Stomach (tissue), 9 donors: ENCODE data around the gene ATG9A. TPM values are rescaled to one million over a fixed set of nuclear protein-coding genes. Genes with fewer than 3 reads are reported as not detected.

Source experiments
- DNase-seq, 2 donors: peaks; one replicate each; pipeline versions ENCODE4 v3.0.0 to v3.0.0-alpha.2; 2013 to 2019
- H3K27ac ChIP-seq, 5 donors: fragments of 200-600 bp in 4 of 5; sonication (generic) in 4 of 5; one replicate each; pipeline ENCODE4 v1.5.1; 2013 to 2019; ENCODE audit warnings: mild to moderate bottlenecking in 1 of 5, moderate library complexity in 1 of 5
- H3K27me3 ChIP-seq, 3 donors: fragments of 200-600 bp; sonication (generic); one replicate each; pipeline ENCODE4 v1.5.1; 2017 to 2019; ENCODE audit warnings: mixed run types in 1 of 3
- H3K36me3 ChIP-seq, 4 donors: fragments of 200-600 bp; sonication (generic); 1 replicate in 3 of 4; 2 replicates in 1 of 4; pipeline ENCODE4 v1.5.1; 2016 to 2019
- H3K4me1 ChIP-seq, 4 donors: fragments of 200-600 bp; sonication (generic); one replicate each; pipeline ENCODE4 v1.5.1; 2016 to 2019
- H3K4me3 ChIP-seq, 4 donors: fragments of 200-600 bp; sonication (generic) in 3 of 4; one replicate each; pipeline ENCODE4 v1.5.1; 2016 to 2019; ENCODE audit warnings: mild to moderate bottlenecking in 1 of 4
- H3K9me3 ChIP-seq, 4 donors: fragments of 200-600 bp; sonication (generic); one replicate each; pipeline ENCODE4 v1.5.1; 2016 to 2019
- EP300 ChIP-seq: sonication (generic); formaldehyde crosslinking; IDR thresholded peaks from one replicate; pipeline ENCODE4 v1.6.1; 2017; ENCODE audit warnings: antibody characterized with exemption
- POLR2A ChIP-seq, 4 donors: fragments of 450-650 bp; IDR thresholded peaks; one replicate each; pipeline ENCODE4 v1.6.1; 2016; ENCODE audit warnings: antibody characterized with exemption in 4 of 4, control low read depth in 2 of 4, mild to moderate bottlenecking in 1 of 4, moderate library complexity in 1 of 4
- POLR2AphosphoS5 ChIP-seq, 3 donors: sonication (generic); formaldehyde crosslinking; IDR thresholded peaks; one replicate each; pipeline ENCODE4 v1.6.1; 2016; ENCODE audit warnings: antibody characterized with exemption in 3 of 3
- WGBS, 5 donors: extraction: QIAGEN DNeasy Blood & Tissue Kit in 3 of 5; methylation state at CpG; one replicate each; pipeline versions ENCODE4 v1.1.5 to v1.1.7; 2013 to 2018; 5-methylcytosine and 5-hydroxymethylcytosine counted together
- intact Hi-C: fragments of 100-400 bp; cut with DNase I; formaldehyde crosslinking; loops from one replicate; pipeline ENCODE4 v1.15.1; 2023; ENCODE audit warnings: low total_unique reads
- polyA plus RNA-seq, 3 donors: library from polyadenylated mRNA; stranded (reverse); fragments of 200-250 nt; gene quantifications; one replicate each; pipeline ENCODE4 v1.2.3, GENCODE V29; 2013
- total RNA-seq, 5 donors: library from RNA; depleted of rRNA; stranded (reverse); fragments of >200 nt; gene quantifications; one replicate each; pipeline versions ENCODE4 v1.1.0 to v1.2.3, GENCODE V29; 2014 to 2016
- TF ChIP-seq, protein P1 (sequence below), 7 experiments: fragments of 450-650 bp in 4 of 7; fragments of 200-600 bp in 3 of 7; sonication (generic) in 3 of 7; IDR thresholded peaks; one replicate each; pipeline ENCODE4 v1.5.1; 2016 to 2019; ENCODE audit warnings: antibody characterized with exemption in 7 of 7, control low read depth in 2 of 7, mild to moderate bottlenecking in 1 of 7
- donor health status: healthy with polysubstance abuse.
- donor health status: Bipolar disorder and iron deficiency.
- donor health status: healthy.

The ATG9A gene
- total and polyA plus RNA-seq, 8 donors, result 1.4 to 100 (median 16.1) TPM

DNA sequence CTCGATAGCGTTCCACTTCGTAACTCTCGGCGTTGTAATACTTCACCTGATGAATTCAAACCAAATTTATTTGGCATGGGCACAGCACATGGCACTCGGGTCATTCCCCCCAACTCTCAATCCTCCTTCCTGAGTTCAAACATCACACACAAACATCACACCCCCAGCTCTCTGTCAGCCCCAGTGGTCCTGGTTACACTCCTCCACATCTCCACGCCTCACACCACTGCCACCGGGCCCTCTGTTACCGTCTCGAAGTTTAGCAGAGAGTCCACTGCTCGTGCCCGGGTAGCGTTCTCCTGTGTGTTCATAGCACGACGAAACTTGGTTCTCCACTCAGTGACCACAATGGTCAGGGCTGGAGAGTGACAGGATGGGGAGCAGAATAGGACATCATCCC is 15.3 kb downstream of the ATG9A start:
- Histone ChIP-seq H3K36me3 (peaks cover 58 to 70% (median 65%) of the 10 kb centered on the region in 4 donors), H3K27me3 (no peaks in the 10 kb centered on the region), H3K4me3 (no peak overlapping the region), H3K27ac (no peak overlapping the region), H3K9me3 (no peaks in the 10 kb centered on the region), H3K4me1 (peaks cover 19 to 41% (median 29%) of the 10 kb centered on the region in 4 donors)
- 95 to 98% (median 96%) methylated on average over 15 of the region's 15 CpGs for WGBS, 5 donors
- intact Hi-C loops, result no loop called here
- DNase-seq, result no peak
- no peak for TF ChIP-seq EP300
- TF ChIP-seq POLR2AphosphoS5 (IDR thresholded peaks at IDR 0.05), result no peak
- TF ChIP-seq POLR2A (IDR thresholded peaks at IDR 0.05), result no peak
- TF ChIP-seq, protein P1, sequence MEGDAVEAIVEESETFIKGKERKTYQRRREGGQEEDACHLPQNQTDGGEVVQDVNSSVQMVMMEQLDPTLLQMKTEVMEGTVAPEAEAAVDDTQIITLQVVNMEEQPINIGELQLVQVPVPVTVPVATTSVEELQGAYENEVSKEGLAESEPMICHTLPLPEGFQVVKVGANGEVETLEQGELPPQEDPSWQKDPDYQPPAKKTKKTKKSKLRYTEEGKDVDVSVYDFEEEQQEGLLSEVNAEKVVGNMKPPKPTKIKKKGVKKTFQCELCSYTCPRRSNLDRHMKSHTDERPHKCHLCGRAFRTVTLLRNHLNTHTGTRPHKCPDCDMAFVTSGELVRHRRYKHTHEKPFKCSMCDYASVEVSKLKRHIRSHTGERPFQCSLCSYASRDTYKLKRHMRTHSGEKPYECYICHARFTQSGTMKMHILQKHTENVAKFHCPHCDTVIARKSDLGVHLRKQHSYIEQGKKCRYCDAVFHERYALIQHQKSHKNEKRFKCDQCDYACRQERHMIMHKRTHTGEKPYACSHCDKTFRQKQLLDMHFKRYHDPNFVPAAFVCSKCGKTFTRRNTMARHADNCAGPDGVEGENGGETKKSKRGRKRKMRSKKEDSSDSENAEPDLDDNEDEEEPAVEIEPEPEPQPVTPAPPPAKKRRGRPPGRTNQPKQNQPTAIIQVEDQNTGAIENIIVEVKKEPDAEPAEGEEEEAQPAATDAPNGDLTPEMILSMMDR (IDR thresholded peaks at IDR 0.05), result no peak

DNA sequence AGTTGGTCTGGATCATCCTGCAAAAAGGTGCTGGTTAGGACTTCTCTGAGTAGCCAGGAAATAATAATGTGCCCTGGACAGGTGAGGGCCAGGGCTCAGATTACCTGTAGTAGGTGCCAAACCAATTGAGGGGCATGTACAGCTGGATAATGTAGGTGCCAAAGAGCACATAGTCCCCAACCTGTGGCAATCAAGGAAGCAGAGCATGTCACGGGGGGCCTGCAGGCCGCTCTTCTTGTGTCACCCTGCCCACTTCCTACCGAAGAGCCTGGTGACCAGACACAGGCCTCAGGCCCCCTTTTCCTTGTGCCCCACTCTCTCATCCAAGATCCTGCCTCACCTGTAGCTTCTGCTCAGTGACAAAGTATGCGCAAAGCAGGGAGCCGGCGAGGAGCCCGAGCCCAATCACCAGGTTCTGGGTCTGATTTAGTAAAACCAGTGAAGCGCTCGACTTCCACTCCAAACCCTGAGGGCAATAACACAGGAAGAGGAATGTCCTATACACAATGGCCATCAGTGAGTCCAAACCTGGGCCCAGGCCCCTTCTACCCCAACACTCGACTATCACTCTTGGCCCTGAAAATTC is 15.9 kb downstream of the ATG9A start:
- WGBS, 5 donors, result 90 to 96% (median 94%) methylated on average over 10 of the region's 10 CpGs
- no peak overlapping the region for H3K27ac ChIP-seq
- DNase-seq, result no peak
- no peak overlapping the region for H3K4me3 ChIP-seq
- intact Hi-C loops, result no loop called here
- H3K27me3 ChIP-seq, result no peaks in the 10 kb centered on the region
- no peak for TF ChIP-seq POLR2AphosphoS5 (IDR thresholded peaks at IDR 0.05)
- TF ChIP-seq EP300, result no peak
- TF ChIP-seq, protein P1 (IDR thresholded peaks at IDR 0.05), result no peak
- no peak for TF ChIP-seq POLR2A (IDR thresholded peaks at IDR 0.05)
- H3K36me3 ChIP-seq, result peaks cover 63 to 75% (median 70%) of the 10 kb centered on the region in 4 donors
- H3K4me1 ChIP-seq, result peaks cover 16 to 41% (median 26%) of the 10 kb centered on the region in 4 donors
- H3K9me3 ChIP-seq, result no peaks in the 10 kb centered on the region

DNA sequence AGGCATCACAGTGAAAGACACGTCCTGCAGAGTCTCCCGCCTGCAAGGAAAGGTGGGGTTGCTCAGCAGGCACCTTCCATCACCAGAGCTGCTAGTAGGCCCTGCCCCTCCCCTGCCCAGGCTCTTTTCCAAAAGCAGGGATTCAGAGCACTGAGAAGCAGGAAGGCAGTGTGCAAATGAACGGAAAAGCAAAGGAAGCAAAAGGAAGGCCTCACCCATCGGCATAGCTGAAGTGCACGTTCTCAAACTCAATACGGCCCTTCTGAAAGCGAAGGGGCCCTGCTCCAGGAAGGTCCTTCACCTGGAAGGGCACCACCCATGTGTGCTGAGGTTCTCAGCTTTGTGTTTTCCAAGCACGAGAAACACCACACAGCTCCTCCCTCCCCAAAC is 16.4 kb downstream of the ATG9A start:
- Histone ChIP-seq H3K9me3 (no peaks in the 10 kb centered on the region), H3K27ac (no peak overlapping the region), H3K27me3 (no peaks in the 10 kb centered on the region), H3K4me1 (peaks cover 13 to 41% (median 28%) of the 10 kb centered on the region in 4 donors), H3K36me3 (peaks cover 64 to 81% (median 76%) of the 10 kb centered on the region in 4 donors), H3K4me3 (no peak overlapping the region)
- TF ChIP-seq, protein P1 (IDR thresholded peaks at IDR 0.05), result no peak
- TF ChIP-seq POLR2A (IDR thresholded peaks at IDR 0.05) (no peak), EP300 (no peak), POLR2AphosphoS5 (IDR thresholded peaks at IDR 0.05) (no peak)
- WGBS, 5 donors, result 75 to 89% (median 88%) methylated on average over 8 of the region's 8 CpGs
- no peak for DNase-seq
- intact Hi-C loops, result no loop called here

DNA sequence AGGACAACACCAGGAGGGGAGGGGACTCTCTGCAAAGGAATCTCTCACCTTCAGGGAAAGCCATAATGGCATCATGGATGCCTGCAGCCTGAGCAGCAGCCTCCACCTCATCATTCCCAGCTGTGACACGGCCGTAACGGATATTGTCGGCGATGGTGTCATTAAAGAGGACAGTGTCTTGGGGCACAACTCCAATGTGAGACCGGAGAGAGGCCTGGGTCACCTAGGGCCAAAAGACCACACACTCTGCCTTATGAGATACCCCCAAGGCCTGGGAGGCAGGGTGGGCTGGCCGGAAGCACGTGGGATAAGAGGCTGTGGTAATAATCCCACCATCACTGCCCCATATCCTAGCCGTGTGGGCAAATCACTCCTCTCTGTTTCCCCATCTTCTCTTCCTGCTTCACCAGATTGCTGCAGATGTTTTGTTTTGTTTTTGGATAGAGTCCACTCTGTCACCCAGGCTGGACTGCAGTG is 18.5 kb downstream of the ATG9A start:
- intact Hi-C loops, result no loop called here
- DNase-seq, result no peak
- Histone ChIP-seq H3K4me1 (peaks cover 15 to 35% (median 23%) of the 10 kb centered on the region in 4 donors), H3K9me3 (no peaks in the 10 kb centered on the region), H3K27ac (peak overlapping the region in 2 of 5 donors; percentile 41 to 53), H3K27me3 (no peaks in the 10 kb centered on the region), H3K36me3 (peaks cover 61 to 78% (median 75%) of the 10 kb centered on the region in 4 donors), H3K4me3 (no peak overlapping the region)
- no peak for TF ChIP-seq POLR2A (IDR thresholded peaks at IDR 0.05)
- WGBS, 5 donors, result 85 to 96% (median 89%) methylated on average over 6 to 9 of the region's 9 CpGs
